HepG2 (cell line): ENCODE data around the gene MCM3. TPM values are rescaled to one million over a fixed set of nuclear protein-coding genes. Genes with fewer than 3 reads are reported as not detected.

ENCODE experiments used
- ATF3 ChIP-seq: sonication (generic); formaldehyde crosslinking; IDR thresholded peaks from 2 replicates; pipeline ENCODE4 v1.4.0; 2020; ENCODE audit warnings: missing genetic modification reagents
- BCL6 ChIP-seq: IDR thresholded peaks from 2 replicates; pipeline ENCODE4 v1.6.1; 2016; ENCODE audit warnings: missing genetic modification reagents, missing compliant biosample characterization
- CREM ChIP-seq, 2 experiments: sonication (generic) in 1 of 2; formaldehyde crosslinking in 1 of 2; IDR thresholded peaks; 2 replicates each; pipeline versions ENCODE4 v1.4.0 to v1.6.1; 2016 to 2020; ENCODE audit warnings: antibody characterized with exemption in 1 of 2, mild to moderate bottlenecking in 1 of 2, missing genetic modification reagents in 1 of 2
- HOXA9 ChIP-seq: sonication (generic); formaldehyde crosslinking; IDR thresholded peaks from 2 replicates; pipeline ENCODE4 v1.8.1; 2022; ENCODE audit warnings: missing genetic modification reagents, mild to moderate bottlenecking, moderate library complexity, borderline replicate concordance
- MED8 ChIP-seq: sonication (generic); formaldehyde crosslinking; IDR thresholded peaks from 2 replicates; pipeline ENCODE4 v1.8.1; 2023; ENCODE audit warnings: mild to moderate bottlenecking, missing genetic modification reagents; ENCODE audit not compliant: insufficient replicate concordance
- SOX13 ChIP-seq, 3 experiments: fragments of 450-650 bp in 1 of 3; sonication (generic) in 1 of 3; formaldehyde crosslinking in 1 of 3; IDR thresholded peaks in 2 of 3; conservative IDR thresholded peaks in 1 of 3; 2 replicates each; pipeline versions ENCODE4 v1.5.0 to v1.6.1; 2016 to 2020; ENCODE audit warnings: antibody characterized with exemption in 1 of 3, mild to moderate bottlenecking in 1 of 3, missing compliant biosample characterization in 1 of 3, missing genetic modification reagents in 1 of 3, moderate library complexity in 1 of 3
- ZC3H13 ChIP-seq: sonication (generic); formaldehyde crosslinking; IDR thresholded peaks from 2 replicates; pipeline ENCODE4 v1.8.1; 2023; ENCODE audit warnings: mild to moderate bottlenecking, missing genetic modification reagents, moderate library complexity
- polyA plus RNA-seq, 8 experiments: library from polyadenylated mRNA; depleted of rRNA in 3 of 8; stranded (reverse) in 7 of 8; unstranded in 1 of 8; fragments of >200 nt; fragmentation: Illumina TruSeq in 4 of 8; extraction: Trizol in 4 of 8; gene quantifications; 2 replicates each; pipeline versions ENCODE4 v1.2.1 to v1.2.3, GENCODE V29; 2011 to 2016; ENCODE audit warnings: low read depth in 4 of 8, missing spikeins in 1 of 8, mixed read lengths in 1 of 8; ENCODE audit not compliant: insufficient read depth in 1 of 8
- total RNA-seq, 5 experiments: library from RNA; depleted of rRNA; stranded (reverse); fragments of >200 nt; fragmentation: Illumina TruSeq; extraction: Trizol; gene quantifications; 2 replicates each; pipeline ENCODE4 v1.2.3, GENCODE V29; 2016; ENCODE audit warnings: low read depth in 1 of 5
- TF ChIP-seq, protein P1 (sequence below): IDR thresholded peaks from 2 replicates; pipeline ENCODE4 v1.6.1; 2016; ENCODE audit warnings: low read depth, missing genetic modification reagents, missing compliant biosample characterization

Gene MCM3
- total and polyA plus RNA-seq, 2 of the 13 experiments (the other 11 are each of a cell fraction or from before 2014, with no cell fraction given) = 164 to 288 TPM

DNA sequence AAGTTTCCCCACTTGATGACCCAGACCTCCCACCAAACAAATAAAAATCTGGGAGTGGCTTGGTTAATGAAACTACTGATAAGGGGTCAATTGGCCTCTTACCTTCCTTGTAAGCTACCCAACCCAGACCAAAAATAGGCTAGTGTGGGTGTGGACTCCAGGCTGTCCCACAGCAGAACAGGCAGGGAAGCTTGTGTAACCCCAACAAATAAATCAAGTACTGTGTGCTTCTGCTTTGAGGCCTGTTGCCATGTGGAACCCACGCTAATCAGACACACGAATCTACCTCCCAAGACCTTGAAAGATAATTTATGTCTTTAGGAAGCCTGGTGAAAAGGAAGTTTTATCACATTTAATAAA lies 43.7 kb upstream of the MCM3 start (continued):
- TF ChIP-seq, protein P1, sequence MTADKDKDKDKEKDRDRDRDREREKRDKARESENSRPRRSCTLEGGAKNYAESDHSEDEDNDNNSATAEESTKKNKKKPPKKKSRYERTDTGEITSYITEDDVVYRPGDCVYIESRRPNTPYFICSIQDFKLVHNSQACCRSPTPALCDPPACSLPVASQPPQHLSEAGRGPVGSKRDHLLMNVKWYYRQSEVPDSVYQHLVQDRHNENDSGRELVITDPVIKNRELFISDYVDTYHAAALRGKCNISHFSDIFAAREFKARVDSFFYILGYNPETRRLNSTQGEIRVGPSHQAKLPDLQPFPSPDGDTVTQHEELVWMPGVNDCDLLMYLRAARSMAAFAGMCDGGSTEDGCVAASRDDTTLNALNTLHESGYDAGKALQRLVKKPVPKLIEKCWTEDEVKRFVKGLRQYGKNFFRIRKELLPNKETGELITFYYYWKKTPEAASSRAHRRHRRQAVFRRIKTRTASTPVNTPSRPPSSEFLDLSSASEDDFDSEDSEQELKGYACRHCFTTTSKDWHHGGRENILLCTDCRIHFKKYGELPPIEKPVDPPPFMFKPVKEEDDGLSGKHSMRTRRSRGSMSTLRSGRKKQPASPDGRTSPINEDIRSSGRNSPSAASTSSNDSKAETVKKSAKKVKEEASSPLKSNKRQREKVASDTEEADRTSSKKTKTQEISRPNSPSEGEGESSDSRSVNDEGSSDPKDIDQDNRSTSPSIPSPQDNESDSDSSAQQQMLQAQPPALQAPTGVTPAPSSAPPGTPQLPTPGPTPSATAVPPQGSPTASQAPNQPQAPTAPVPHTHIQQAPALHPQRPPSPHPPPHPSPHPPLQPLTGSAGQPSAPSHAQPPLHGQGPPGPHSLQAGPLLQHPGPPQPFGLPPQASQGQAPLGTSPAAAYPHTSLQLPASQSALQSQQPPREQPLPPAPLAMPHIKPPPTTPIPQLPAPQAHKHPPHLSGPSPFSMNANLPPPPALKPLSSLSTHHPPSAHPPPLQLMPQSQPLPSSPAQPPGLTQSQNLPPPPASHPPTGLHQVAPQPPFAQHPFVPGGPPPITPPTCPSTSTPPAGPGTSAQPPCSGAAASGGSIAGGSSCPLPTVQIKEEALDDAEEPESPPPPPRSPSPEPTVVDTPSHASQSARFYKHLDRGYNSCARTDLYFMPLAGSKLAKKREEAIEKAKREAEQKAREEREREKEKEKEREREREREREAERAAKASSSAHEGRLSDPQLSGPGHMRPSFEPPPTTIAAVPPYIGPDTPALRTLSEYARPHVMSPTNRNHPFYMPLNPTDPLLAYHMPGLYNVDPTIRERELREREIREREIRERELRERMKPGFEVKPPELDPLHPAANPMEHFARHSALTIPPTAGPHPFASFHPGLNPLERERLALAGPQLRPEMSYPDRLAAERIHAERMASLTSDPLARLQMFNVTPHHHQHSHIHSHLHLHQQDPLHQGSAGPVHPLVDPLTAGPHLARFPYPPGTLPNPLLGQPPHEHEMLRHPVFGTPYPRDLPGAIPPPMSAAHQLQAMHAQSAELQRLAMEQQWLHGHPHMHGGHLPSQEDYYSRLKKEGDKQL = peak; percentile 59; the same call in 1 of the 2 replicates
- TF ChIP-seq CREM (IDR thresholded peaks at IDR 0.05) (no peak), CREM (CRISPR knock-in tag; IDR thresholded peaks at IDR 0.05) (no peak), ATF3 (CRISPR knock-in tag) (peak; percentile 38; the same call in 1 of the 2 replicates), BCL6 (CRISPR knock-in tag) (peak; percentile 34; the same call in 1 of the 2 replicates), MED8 (CRISPR knock-in tag) (peak; percentile 76), SOX13 (IDR thresholded peaks at IDR 0.05) (no peak), SOX13 (CRISPR knock-in tag; conservative IDR thresholded peaks at IDR 0.05 in 1 of 2, IDR thresholded peaks at IDR 0.05 in 1 of 2) (peak in 1 of 2 experiments; percentile 88; a peak in 2 of 4 replicates), HOXA9 (CRISPR knock-in tag) (no peak), ZC3H13 (CRISPR knock-in tag) (no peak)
